Bone marrow (tissue), 2 donors: ENCODE measurements around the gene CYP1B1.
"Not testable (repeated sequence)": the region's sequence is repeated elsewhere in the genome, so short reads cannot be mapped to it uniquely, and the experiment has no call there.

Experiments used
- DNase-seq, 2 donors: peaks; one replicate each; lab custom pipeline; 2025; lab: John Stamatoyannopoulos, UW

Gene CYP1B1

DNA sequence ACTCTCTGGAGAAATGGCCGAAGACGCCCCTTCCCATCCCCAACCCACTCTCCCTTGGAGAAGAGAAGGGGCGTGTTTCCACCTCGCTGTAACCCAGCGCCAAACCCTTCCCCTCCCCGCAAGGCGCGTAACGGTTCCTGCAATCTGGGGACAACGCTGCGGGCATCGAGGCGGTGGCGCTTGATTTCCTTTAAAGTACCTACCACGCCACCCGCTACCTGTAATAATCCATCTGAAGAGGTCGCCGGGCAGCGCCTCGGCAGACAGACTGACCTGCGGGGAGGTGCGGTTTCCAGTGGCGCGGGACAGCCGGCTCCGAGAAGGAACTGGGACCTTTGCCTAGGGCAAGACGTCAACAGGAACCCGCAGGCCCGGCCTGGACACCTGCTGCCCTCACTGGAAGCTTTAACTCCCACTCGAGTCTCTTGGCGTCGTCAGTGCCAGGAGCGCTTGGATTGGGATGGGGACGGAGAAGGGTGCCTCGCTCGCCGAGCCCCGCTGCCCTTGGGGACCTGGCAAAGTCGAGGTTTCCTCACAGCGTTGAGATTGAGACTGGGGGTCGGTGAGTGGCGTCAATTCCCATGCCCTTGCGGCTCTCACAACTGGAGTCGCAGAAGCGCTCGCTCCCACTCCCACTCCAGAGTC is at the start of gene CYP1B1:
CYP1B1 (minus strand) TSS at position 645 of the 645 bp plus-strand sequence. CDS start 763 bp downstream, outside the sequence.
- peak in 1 of 2 donors; percentile 69 for DNase-seq

GRCh38 chr2:38125007-38125406 is 49.1 kb upstream of the CYP1B1 start:
- DNase-seq = no peak

- DNase-seq = no peak
Observed at GRCh38 chr2:38123911-38124310, 48.0 kb upstream of the CYP1B1 start.

- no peak for DNase-seq
Observed at GRCh38 chr2:38122344-38122743, 46.4 kb upstream of the CYP1B1 start.

DNA sequence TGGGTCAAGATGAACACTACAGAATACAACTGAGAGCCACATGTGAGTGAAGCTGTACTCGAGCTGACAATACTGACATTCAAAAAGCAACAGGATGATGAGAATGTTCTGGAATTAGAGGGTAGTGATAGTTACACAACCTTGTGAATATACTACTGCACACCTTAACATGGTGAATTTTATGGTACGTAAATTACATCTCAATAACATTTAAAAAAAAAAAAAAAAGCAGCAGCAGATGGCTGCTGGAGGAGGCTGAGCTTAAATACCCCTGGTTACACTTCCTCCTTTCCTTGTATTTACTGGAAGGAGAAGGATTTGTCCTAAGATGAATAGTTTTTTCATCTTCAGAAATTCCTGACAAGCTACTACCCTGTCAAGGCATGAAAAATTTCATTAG is 45.5 kb upstream of the CYP1B1 start:
- no peak for DNase-seq

DNA sequence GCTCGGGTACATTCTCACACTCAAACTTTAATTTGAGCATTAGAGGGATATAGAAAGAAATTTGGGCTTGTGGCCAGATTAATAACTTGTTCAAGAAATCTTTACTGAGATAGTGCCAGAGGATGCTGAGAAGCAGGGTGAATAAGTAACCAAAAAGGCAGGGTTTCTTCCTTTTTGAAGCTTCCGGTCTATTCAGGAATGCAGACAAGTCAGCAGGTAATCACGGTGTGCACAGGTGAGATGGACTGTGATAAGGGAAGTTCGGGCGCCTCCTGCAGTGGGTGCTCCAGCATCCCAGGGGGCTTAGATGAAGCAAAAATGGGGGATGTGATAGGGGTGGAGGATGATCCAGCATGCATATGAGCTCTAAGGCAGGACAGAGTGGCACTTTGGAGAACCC is 44.9 kb upstream of the CYP1B1 start:
- DNase-seq = no peak

- no peak for DNase-seq
Observed at GRCh38 chr2:38120264-38120592, 44.3 kb upstream of the CYP1B1 start.

GRCh38 chr2:38116762-38117161 is 40.8 kb upstream of the CYP1B1 start:
- no peak for DNase-seq

- DNase-seq = peak in 1 of 2 donors; percentile 46
Observed at GRCh38 chr2:38115216-38116032, 39.5 kb upstream of the CYP1B1 start.

DNA sequence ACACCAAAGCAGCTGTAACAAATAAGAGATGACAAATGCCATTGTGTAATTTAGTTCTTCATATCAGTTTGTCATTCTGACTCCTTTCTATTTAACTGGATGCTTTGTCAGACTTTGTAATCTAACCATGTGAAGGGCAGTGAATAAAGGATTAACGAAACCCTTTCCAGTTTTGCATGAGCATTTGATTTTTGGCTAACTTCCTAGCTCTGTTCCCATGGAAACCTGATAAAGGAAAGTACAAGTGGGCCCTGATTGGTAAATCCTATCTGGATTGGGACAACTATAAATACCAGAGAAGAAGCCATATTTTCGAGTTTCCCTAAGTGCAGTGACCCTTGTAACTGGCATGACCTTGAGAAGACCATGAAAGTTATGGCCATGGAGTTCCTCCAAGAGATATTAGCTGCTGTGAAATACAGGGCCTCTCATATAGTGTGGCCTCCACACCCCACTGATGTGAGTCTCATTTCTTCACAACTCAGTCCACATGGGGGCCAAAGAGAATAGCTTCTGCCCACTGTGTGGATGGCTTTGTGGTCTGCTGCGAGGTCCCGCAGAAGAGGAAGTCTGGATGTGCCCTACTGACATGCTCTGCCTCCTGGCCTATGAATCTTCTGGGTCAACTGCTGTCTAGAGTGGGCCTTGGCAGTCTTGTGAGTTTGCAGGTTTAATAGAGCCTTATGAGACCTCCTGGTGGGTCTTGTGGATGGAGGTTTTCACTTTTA is 38.2 kb upstream of the CYP1B1 start:
- no peak for DNase-seq

- no peak for DNase-seq
Observed at GRCh38 chr2:38113051-38113450, 37.1 kb upstream of the CYP1B1 start.

GRCh38 chr2:38111350-38111749 is 35.4 kb upstream of the CYP1B1 start:
- DNase-seq = not testable (repeated sequence)

DNA sequence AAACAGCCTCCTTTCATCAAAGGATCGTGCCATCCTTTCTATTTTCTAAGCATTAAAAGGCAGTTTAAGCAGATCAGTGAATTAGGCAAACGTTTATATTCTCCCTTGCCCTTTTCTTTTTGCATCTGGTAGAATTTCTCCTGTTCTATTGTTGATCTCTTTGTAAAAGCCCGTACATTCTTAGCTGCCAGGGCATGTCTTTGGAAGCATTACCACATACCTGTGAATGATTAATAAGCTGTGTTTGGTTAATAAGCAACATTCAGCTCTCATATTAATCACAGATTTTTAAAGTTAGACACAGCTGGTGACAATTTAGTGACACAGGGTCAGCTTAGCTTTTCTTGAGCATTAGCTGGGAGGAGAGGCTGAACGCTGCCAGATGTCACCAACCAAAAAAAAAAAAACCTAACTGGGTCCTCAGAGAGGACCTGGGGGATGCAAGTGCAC is 33.8 kb upstream of the CYP1B1 start:
- DNase-seq = no peak

GRCh38 chr2:38108907-38109731 is 33.2 kb upstream of the CYP1B1 start:
- DNase-seq = no peak

- DNase-seq = no peak
Observed at GRCh38 chr2:38107738-38108410, 31.9 kb upstream of the CYP1B1 start.

GRCh38 chr2:38106405-38107094 is 30.6 kb upstream of the CYP1B1 start:
- no peak for DNase-seq

GRCh38 chr2:38105922-38106321 is 30.0 kb upstream of the CYP1B1 start:
- DNase-seq = no peak

DNA sequence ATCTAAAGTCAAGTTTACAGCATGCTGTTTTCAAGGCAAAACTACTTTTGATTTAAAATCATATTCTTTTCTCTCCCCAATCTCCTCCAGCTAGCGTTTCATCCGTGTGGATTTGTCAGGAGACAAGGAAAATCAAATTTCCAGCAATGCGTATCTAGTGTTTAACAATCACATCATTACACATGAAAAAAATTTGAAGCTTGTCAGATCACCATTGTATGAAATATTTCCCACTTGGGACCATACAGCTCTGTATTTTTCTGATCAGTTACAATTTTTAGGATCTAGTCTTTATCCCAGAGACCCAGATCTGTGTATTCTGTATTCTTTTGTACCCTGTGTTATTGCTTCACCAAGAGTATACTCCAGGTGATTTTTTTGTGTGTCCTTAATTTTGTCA is 28.6 kb upstream of the CYP1B1 start:
- DNase-seq = no peak

GRCh38 chr2:38100328-38100727 is 24.4 kb upstream of the CYP1B1 start:
- no peak for DNase-seq

GRCh38 chr2:38099099-38100028 is 23.4 kb upstream of the CYP1B1 start:
- DNase-seq = no peak
